Fibroblast of skin of back (primary cell): ENCODE measurements around the gene BRSK2.
A peak's percentile ranks its signal among the peaks of the same experiment; 100 is the strongest.

ENCODE experiments used
- DNase-seq: peaks from one replicate; pipeline ENCODE4 v3.0.0-alpha.2; 2013

The BRSK2 gene

GRCh38 chr11:1469911-1470680, 80.4 kb downstream of the BRSK2 start:
- no peak for DNase-seq

DNA sequence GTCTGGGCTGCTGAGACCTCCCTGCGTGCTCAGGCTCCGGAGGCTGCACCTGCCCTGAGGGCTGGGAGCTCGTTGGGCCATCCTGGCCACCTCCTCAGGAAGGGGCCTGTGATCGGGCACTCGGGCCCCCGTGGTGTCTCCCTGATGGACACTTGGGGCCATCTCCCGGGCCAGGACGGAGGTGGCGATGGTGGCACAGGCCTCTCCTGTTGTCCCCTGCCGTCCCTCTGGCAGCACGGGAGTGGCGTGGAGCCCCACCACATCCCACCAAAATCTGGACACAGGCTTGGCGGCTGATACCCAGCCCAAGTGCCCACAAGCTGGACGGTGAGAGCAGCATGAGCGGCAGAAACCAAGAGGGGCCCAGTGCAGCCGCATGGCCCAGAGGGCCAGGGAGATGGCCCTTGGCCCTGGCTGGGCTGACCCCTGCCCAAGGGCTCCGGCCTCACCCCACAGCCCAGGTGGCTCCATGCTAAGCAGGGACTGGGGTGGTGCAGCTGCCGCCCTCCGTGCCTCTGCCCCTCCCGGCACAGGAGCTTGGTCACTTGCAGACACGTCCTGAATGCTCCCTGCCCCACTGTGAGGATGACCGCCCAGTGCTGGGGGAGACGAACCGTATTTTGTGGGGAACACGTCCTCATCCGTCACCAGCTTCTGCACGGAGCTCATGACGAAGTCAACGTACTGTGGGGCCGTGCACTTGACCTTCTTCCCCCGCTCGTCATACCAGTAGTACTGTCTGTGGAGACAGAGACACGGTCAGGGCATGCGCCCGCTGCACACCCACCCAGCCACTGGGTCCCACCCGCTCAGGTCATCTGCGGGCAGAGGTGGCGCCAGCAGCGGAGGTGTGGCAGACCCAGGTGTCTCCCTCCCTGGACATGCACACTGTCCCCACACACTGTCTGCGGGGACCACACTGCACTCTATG, 81.2 kb downstream of the BRSK2 start:
- DNase-seq = no peak

DNA sequence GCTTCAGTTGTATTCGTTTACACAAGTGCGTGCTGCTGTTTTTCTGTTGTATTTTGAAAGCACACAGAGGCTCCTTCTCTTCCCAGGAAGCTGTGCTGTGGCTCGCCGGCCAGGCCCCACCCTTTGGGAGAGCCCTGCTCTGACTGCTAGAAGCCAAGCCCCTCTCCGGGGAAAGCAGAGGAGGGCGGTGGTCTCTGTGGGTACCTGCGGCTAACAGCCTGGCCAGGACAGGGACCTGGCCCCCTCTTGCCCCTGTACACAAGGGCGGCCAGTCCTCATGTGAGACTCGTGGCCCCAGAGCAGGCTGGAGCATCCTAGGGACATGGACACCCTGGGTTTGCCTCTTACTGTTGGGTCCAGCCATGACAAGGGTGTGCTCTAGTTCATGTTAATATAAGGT, 82.0 kb downstream of the BRSK2 start:
- no peak for DNase-seq

- no peak for DNase-seq
Observed at GRCh38 chr11:1472180-1473005, 82.7 kb downstream of the BRSK2 start.

DNA sequence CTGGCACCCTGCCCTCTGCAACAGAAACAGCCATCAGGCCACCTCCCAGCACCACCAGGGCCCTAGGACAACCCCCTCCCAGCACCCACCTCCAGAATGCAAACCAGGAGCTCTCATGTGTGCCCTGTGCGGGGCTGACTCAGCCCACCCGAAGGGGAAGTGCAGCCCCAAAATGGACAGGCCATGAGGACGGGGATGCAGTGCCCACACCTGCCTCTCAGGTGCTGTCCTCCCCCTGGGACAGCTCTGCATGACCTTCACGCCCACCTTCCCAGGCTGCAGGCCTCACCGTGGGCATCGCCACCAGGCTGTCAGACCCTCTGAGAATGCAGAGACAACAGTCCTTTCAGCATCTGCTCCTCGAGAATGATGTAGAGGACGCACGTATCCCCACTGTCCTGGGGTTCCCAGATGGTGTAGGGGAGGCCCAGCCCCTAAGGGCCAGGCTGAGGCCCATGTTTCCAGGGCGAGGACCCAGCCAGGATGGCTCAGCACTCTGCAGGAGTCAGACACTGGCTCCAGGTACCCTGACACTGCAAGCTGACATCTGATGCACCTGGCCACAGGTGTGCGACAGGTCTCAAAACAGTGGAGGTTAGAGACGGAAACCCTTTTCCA, 83.4 kb downstream of the BRSK2 start:
- DNase-seq = no peak

DNA sequence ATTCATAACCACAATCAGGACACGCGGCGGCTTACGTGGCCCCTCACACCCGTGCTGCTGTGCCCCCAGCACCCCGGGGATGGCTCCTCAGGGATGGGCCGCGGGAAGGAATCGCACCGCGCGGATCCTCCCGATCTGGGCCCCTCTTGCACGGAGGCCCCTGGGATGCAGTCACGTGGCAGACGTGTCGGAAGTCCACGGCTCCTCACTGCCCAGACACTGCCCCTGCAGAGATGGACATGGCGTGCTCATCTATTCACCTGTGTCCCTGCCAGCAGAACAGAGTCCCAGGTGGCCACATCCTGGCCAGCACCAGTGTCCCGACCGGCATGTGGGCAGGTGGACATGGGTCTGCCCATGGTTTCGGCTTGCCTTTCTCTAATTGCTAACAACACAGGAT, 84.1 kb downstream of the BRSK2 start:
- DNase-seq = no peak

DNA sequence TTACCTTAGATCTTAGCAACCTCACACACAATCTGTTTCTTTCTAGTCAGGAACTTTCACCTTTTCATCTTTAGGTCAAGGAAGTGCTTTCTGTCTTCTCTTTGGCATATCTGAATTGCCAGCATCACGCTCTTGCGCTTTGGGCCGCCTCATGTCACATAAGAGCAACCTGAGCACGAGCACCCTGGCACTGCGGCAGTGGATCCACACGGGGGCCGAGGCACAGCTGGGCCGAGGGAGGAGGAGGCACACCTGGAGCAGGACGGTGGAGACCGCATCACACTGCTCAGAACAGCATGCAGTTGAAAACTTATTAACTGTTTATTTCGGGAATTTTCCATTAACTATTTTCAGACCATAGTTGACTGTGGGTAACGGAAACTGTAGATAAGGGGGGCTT, 86.1 kb downstream of the BRSK2 start:
- no peak for DNase-seq

- no peak for DNase-seq
Observed at GRCh38 chr11:1476940-1477736, 87.4 kb downstream of the BRSK2 start.

DNA sequence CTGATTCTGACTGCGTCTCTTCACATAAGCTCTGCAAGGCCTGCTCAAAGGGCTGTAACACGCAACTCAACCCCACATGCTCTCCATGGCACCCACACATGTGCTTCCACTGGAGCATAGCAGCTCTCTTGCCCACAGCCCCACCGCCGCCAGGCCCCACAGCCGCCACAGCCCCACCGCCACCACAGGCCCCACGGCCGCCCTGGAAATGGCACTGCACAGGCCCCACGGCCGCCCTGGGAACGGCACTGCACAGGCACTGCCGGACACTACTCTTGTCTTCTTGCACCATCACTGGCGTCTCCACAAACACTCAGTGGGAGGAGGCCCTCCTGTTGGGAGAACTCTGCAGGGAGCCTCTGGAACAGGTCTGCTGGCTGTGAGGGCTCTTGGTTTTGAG, 88.3 kb downstream of the BRSK2 start:
- DNase-seq = no peak

- DNase-seq = no peak
Observed at GRCh38 chr11:1478544-1478943, 88.8 kb downstream of the BRSK2 start.

DNA sequence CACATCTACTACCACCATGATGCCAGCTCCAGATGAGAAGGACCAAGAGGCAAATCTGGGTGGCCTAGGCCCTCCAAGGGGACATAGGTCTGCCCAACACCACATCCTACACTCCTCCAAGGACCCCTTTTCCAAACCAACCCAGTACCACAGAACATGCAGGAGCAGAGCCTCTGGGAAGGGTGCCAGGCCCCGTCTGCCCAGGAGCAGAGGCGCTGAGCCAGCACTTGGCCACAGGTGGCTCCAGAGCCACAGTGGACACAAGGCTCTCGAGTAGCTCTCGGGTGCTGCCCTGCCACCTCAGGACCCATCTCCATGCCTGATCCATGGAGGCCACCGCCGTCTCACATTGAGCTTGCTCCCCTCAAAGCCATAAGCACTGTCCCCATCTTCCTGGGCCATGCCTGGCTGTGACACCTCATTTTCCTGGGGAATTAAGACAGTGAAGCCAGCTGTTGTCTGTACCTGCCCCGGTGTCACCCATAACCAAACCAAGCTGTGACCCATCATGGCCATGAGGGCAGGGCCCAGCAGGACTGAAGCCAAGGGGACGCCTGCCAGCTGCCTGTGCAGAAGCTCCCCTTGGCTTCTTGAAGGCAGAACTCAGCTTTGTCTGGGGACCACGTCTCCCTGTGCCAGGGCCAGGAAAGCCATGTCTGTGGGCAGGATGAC, 89.4 kb downstream of the BRSK2 start:
- DNase-seq = no peak

DNA sequence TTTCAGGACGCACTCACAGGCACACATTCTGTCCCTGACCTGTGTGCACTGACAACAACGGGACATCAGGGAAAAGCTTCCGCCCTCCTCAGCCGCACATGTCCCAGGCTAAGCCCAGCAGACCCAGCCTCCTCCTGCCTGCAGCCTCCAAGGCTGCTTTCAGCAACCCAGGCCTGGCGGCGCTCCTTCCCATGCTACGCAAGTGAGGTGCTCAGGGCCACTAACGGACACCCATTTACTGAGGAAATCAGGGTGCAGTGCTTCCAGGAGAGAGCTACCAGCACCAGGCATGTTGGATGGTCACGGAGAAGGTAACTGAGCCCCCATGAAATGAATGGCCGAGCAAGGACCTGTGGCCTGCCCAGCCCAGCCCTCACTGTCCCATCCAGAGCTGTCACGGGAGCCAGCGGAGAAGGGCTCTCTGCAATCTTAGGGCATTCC, 90.0 kb downstream of the BRSK2 start:
- no peak for DNase-seq

- DNase-seq = no peak
Observed at GRCh38 chr11:1480191-1480554, 90.4 kb downstream of the BRSK2 start.

DNA sequence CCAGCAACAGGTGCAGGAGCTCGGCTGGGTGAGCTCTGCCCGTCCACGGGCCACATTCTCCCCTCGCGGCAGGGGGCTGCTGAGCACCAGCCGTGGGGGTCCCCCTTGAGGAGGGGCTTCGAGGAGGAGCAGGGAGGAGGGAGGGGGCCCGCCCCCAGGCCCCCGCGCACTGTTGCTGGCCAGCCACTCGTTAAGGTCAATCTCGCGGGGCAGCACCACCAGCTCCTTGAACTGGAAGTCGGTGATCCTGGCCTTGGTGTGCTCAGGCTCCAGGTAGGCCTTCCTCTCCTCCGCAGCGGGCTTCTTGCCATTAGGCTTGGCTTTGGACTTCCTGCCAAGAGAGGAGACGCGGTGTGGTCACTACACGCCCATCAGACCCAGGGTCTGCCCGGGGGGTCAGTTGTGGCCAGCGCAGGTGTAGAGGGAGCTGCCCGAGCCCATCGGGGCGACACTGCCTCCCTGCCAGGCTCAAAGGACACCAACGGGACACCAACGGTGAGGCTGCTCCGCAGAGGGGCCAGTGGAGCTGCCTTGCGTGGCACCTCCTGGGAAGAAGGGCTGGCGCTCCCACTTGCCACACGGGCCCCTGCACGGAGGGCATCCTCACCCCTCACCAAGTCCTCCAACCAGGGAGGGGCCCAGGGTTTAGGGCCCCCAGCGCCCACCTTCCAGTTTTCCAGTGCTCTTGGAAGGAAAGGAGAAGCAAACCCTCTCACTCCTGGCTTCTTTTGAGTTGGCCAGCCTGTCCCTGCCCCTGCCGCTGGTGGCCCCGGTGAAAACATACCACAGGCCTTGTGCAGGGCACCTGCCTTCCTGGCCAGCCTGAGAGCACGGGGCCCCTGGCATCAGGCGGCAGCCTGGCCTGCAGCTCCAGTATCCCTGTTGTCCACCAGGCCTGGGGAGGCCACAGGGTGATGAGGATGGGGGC, 91.1 kb downstream of the BRSK2 start:
- no peak for DNase-seq

- peak; percentile 15 for DNase-seq
Observed at GRCh38 chr11:1481483-1481825, 91.7 kb downstream of the BRSK2 start.

DNA sequence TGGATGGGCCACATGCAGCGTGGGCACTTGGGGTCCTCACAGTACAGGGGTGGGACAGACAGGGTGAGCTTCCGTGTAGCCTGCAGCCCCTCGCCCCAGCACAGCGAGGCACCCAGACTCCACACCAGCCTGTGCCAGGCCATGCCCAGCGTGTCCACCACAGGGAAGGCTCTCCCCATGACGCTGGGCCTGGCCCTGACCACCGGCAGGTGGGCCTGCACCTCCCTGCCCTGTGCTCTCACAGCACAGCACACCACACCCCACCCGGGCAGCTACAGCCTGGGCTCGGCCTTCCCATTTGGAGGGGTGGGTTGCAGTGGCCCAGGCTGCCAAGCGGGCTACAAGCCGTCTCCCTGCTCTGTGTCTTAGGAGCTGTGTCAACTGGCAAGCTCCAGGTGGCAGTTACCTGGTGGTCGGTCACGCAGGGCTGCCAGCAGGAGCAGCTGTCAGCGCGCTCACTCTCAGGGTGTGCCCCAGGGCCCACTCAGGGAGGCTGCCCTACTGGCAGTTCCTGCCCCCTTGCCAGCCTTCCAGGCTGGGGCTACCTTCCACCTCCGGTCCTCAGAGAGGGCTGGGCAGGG, 92.2 kb downstream of the BRSK2 start:
- DNase-seq = no peak

- DNase-seq = no peak
Observed at GRCh38 chr11:1482581-1483444, 93.1 kb downstream of the BRSK2 start.

DNA sequence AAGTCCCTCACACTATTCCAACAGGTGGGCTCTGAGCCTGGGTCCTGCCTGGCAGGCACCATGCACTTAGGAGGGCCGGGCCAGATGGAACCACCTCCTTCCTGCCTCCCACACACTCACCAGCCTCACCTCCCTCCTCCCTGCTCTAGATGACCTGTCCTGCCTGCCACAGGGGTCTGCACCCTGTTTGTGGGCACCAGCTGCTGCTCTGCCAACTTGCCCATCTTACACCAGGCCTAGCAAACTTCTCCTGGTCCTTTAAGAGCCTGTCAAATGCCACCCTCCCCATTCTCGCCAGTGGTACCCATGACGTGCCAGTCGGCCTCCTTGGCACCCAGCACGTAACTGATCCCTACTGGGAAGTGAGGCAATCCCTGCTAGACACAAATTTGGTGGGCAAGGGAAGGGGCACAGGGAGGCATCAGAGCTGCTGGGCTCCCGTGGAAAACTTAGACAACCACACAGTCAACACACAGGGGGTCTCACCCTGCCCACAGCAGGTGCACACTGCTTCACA, 93.8 kb downstream of the BRSK2 start:
- DNase-seq = no peak
